ENCODE data around the gene RNU6-9.

The RNU6-9 gene

DNA sequence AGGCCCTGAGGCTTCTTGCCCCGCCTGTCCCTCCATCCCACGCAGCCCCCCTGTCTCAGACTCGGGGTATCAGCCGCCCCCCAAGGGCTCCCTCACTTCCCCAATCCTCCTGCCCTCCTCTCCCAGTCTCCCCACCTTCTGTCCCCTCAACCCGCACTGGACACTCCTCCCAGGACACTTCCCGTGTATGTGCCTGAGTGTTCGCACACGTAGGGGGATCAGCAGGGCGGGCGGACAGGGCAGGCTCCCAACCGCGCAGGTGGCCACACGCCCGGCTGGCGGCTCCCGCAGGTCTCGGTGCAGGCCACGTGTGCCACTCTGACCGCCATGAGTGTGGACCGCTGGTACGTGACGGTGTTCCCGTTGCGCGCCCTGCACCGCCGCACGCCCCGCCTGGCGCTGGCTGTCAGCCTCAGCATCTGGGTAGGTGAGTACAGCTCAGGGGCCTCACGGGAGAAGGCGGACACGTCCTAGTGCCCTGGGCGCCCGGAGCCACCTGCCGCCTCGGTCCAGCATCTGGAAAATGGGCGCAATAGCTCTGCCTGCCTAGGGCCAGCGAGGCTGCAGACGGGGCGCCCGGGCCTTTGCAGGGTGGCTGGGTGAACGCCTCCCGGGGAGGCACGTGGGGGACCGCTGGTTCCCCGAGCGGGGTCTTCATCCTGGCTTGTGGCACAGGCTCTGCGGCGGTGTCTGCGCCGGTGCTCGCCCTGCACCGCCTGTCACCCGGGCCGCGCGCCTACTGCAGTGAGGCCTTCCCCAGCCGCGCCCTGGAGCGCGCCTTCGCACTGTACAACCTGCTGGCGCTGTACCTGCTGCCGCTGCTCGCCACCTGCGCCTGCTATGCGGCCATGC lies 26.1 kb downstream of the RNU6-9 start:
- no peak for DNase-seq (ENCODE audit: low read depth)

DNA sequence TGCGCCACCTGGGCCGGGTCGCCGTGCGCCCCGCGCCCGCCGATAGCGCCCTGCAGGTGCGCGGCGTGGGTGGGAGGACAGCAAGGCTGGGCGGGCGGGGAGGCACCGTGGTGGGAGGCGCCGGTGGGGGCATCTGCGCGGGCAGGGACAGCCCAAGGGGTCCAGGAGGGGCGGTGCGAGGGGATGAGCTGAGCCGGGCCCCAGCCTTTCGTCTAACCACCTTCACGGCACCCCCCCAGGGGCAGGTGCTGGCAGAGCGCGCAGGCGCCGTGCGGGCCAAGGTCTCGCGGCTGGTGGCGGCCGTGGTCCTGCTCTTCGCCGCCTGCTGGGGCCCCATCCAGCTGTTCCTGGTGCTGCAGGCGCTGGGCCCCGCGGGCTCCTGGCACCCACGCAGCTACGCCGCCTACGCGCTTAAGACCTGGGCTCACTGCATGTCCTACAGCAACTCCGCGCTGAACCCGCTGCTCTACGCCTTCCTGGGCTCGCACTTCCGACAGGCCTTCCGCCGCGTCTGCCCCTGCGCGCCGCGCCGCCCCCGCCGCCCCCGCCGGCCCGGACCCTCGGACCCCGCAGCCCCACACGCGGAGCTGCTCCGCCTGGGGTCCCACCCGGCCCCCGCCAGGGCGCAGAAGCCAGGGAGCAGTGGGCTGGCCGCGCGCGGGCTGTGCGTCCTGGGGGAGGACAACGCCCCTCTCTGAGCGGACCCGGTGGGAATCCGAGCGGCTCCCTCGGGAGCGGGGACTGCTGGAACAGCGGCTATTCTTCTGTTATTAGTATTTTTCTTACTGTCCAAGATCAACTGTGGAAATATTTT lies 27.0 kb downstream of the RNU6-9 start:
- DNase-seq (ENCODE audit: low read depth) = no peak

DNA sequence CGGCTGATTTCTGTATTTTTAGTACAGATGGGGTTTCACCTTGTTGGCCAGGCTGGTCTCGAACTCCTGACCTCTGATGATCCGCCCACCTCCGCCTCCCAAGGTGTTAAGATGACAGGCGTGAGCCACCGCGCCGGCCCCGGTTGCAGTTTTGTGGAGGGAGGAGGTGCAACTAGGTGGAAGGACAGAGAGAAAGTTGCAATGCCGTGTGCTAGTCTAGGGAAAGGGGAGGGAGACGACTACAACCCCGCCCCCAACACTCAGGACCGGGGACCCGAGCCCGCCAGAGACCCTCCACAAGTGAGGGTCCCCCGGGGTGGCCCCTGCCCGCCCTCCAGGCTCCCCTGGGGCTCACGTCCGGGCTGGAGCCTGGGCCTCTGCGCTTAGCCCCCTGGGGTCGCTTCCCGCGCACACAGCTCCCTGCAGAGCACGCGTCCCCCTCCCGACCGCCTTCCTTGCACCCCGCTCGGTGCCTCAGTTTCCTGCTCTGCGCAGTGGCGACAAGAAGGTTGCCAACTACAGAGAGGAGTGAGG lies 31.3 kb downstream of the RNU6-9 start:
- DNase-seq (ENCODE audit: low read depth) = no peak

DNA sequence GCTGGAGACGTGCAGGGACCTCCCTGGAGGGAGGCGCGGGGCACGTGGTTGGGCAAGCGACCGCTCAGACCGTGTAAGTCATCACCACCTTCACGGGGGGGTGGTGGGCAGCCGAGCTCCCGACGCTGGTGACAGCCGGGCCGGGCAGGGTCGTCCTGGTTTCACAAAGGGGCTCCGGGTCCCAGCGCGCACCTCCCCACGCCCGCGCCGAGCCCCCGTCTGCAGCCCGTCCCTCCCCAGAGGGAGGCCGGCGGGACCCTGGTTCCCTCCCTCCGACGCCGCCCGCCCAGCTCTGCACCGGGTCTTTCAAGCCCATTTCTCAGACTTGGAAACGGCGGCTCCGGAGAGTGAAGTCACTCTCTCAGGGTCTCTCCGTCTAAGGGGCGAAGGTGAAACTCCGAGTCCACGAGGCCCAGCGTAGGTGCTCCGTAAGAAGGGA lies 31.8 kb downstream of the RNU6-9 start:
- no peak for DNase-seq (ENCODE audit: low read depth)

DNA sequence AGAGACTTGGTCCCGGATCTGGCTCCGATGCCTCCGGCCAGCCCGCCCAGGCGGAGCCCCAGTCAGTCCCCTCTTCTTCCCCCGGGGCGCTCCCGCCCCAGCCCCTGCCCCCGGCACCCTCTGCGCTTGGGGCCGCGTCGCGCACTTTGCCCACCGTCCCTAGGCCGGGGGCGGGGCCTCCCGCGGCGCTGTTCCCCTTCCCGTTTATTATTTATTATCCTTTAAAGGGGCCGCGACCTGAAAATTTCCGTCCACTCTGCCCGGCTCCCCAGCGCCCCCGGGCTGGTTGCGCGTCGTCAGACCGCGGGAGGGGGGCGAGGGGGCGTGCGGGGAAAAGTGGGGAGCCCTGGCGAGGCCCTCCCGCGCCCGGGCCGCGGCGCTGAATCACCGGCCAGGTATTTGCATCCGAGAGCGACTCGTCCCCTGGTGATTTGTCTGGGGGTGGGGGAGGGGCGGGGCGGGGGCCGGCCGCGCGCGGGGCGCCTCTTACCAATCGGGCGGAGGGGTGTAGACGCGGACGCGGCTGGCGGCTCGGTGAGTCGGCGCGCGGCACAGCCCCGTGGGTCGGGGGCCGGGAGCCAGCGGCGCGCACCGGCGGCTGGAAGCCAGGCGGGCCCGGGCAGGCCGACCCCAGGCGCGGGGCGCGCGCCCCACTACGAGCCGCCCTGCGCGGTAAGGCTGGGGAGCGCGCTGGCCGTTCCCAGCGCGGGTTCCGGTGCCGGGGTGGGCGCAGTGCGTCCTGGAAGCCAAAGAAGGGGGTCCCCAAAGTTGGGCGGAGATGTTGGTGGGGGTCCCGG lies 32.4 kb downstream of the RNU6-9 start, which contains the start of gene ARID3A:
TSS of gene ARID3A (plus strand) at position 510 of the 797 bp plus-strand sequence. CDS start 3,494 bp downstream, outside the sequence.
- DNase-seq (ENCODE audit: low read depth) = peak; percentile 55

DNA sequence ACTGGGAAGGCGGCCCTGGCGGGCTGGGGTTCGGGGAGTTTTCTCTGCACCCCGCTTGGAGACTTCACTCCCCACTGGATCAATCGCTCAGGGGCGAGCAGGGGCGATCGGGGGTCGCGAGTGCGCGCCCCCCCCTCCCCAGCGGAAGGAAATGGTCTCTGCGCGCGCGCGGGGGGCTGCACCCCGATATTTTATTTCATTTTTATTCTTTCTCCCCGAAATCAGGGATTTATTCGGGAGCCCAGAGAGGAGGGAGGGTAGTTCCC lies 33.0 kb downstream of the RNU6-9 start:
- DNase-seq (ENCODE audit: low read depth) = no peak

DNA sequence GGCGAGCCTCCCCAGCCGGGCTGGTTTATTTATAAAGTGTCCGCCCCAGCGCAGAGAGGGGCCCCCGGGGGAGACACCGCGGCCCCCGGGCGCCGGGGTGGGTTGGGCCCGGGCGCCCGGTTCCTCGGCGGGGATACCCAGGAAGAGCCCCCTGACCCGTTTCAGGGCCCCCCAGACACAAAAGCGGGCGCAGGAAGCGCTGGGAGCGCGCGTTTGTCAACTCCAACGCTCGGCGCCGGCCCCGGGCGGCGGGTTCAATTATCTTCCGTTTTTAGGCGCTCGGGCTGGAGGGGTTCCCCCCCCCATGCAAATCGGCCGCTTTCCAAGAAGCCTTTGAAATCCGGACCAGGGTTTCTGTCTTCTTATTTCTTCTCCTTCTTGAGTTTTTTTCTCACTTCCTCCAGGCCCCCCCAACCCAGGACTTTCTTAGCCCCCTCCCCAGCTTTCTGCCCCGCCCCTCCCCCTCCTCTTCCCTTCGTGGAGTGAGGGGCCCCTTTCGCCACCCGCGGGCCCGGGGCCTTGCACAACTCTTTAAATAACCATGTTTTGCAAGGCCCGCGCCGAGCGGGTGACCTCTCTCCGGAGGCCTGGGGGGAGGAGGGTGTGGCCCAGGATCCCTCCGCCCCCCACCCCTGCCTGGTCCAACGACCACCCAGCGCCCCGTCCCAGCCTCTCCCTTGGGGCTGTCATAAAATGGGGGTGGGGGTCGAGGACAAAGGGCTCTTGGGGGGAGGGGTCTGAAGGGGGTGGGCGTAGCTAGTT lies 33.5 kb downstream of the RNU6-9 start:
- no peak for DNase-seq (ENCODE audit: low read depth)

DNA sequence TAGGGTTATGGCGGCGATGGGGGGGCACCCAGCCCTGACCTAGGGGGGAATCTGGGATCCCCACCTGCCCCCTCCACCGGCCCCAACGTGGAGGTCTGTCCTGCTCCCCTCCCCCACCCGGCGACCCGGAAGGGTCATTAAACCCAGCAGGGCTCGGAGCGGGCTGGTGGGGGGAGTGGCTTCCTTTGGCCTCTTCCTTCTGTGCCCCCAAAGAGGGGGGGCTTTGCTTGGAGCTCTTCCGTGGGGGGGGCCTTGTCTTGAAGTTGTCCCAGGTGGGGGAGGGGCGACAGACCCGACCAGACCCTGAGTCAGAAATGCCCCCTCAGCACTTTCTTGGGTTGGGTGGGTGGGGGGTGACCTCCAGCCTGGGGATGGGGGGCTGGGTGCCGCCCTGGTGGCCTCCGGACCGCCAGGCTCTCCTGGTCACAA lies 34.1 kb downstream of the RNU6-9 start:
- DNase-seq (ENCODE audit: low read depth) = no peak

DNA sequence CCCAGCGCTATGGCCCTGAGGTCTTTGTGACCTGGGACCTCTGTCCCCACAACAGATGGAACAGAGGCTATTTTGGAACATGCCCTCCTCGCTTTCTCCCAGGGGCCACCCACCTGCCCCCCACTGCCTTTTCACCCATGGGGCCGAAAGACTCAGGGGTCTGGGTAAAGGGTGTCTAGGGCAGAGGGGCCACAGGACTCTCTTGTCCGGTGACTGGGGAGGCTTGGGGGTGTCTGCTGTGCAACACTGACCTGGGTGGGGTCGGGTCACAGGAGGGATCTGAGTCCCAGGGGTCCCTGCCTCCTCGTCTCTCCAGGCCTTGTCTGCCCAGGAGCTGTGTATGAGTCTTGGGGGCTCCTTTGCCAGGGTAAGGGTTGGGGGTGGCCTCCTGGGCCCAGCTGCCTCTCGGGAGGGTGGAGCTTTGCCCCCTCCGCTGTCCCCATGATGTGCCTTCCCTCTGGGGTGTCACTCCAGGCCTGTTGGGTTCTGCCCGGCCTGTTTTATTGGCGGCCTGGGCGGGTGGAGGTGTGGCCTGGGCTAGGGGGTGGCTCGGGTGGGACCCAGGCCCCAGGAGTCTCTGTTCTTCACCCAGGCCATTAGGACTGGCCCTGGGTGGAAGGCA lies 34.6 kb downstream of the RNU6-9 start:
- no peak for DNase-seq (ENCODE audit: low read depth)

DNA sequence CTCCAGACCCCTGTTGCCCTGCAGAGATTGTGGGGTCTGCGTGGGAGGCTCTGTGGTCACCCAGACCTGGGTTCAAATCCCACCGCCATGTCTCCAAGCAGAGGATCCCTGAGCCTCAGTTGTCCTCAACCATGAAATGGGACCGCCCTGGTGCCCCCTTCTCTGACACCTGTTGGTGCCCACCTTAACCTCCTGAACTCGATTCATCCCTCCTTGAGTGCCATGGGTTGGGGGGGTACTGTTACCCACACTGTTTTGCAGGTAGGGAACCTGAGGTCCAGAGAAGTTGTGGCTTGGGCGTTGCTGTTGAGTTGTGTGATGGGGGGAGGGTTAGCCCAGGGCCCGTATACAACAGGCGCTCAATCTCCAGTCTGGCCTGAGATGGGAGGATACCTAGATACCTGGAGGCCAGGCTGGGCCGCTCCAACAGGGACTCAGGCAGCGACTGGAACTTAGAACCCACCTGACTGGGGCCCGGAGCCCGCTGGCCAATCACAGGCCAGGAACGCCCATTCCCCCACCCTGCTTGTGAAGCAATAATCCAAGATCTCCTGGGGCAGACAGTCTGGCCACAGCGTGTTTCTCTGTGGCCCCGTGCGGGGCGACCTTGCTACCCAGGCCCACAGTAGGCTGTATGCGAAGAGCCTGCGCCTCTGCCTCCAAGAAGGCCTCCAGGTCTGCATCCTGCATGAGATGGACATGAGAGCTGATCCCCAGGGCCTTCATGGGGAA lies 35.4 kb downstream of the RNU6-9 start:
- no peak for DNase-seq (ENCODE audit: low read depth)

DNA sequence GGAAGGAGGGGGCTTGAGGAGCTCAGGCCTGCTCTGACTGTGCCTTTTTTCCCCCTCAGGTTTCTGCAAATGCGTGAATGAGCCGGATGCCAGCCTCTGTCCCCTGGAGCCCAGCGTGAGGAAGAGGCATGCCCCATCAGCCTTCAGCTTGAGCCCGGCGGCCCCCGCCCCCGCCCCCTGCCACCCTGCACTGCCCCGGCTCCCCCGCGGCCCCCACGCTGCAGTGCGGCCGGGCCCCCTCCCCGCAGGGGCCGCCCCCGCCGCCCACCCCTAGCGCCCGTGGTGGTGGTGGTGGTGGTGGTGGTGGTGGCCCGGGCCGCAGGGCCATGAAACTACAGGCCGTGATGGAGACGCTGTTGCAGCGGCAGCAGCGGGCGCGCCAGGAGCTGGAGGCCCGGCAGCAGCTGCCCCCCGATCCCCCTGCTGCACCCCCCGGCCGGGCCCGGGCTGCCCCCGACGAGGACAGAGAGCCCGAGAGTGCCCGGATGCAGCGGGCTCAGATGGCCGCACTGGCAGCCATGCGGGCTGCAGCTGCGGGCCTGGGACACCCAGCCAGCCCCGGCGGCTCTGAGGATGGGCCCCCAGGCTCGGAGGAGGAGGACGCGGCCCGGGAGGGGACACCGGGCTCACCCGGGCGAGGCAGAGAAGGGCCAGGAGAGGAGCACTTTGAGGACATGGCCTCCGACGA lies 36.1 kb downstream of the RNU6-9 start:
- no peak for DNase-seq (ENCODE audit: low read depth)

DNA sequence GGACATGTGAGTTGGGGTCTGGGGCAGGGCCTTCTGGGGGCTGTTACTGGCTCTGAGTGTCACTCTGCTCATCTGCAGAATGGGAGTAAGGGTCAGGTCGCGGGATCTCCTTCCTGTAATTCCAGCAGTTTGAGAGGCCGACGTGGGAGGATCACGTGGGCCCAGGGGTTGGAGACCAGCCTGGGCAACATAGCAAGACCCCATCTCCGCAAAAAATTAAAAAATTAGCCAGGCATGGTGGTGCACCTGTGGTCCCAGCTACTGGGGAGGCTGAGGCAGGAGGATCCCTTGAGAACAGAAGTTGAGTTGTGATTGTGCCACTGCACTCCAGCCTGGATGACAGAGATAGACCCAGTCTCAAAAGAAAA lies 36.6 kb downstream of the RNU6-9 start:
- DNase-seq (ENCODE audit: low read depth) = no peak

DNA sequence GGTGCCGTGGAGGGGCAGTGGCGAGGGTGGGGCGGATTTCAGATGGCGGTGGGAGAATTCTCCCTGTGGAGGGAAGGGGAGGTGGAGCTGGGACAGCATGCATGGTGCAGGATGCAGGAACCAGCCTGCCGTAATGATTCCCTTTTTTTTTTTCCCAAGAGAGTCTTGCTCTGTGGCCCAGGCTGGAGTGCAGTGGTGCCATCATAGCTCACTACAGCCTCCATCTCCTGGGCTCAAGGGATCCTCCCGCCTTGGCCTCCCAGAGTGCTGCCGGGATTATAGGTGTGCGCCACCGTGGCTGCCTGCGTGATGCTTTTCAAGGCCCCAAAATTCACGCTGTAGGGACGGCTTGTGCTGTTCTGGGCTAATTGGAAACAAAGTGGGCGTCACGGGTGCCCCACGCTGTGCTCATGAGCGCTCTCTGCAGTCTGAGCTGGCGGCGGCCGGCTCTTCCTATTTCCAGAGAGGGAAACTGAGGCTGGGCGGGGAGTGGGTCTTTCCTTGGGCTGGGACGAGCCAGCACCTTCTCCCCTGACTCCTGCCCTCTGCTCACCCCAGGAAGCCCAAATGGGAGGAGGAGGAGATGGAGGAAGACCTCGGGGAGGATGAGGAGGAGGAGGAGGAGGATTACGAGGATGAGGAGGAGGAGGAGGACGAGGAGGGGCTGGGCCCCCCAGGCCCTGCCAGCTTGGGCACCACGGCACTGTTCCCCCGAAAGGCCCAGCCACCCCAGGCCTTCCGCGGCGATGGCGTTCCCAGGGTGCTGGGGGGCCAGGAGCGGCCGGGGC lies 38.8 kb downstream of the RNU6-9 start:
- no peak for DNase-seq (ENCODE audit: low read depth)

DNA sequence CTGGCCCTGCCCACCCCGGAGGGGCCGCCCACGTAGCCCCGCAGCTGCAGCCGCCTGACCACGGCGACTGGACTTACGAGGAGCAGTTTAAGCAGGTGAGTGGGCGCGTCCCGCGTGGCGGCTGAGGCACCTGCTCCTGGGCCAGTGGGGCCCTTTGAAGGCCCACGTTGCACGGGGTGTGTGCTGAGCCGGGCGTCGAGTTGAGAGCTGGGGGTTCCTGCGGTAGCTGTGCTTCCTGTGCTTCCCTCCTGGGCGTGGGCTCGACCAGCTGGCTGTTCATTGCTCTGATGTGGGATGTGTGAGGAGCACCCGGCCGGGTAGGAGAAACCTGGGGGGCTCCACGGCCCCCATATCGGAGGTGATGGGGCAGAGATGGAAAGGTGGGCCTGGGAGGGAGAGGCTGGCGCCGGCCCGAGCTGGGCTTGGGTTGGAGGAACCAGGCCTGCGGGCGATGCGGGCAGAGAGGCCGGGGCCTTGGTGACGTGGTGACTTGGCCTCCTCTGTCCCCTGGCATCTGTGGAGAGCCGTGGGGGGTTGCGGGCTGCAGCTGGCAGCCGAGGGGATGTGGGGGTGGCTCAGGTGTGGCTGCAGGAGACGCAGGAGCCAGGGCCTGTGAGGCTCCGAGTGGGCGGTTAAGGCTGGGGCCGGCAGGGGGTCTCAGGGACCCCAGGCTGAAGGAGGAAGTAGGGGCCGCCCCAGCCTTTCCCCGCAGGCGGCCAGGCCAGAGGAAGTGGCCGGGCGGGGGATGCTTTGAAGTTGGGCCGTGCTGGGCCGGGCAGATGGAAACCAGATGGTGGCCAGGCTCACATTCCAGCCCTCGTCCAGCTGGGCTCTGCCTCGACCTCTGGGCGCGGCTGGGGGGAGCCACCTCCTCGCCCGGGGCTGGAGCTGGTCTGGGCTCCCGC lies 39.6 kb downstream of the RNU6-9 start:
- DNase-seq (ENCODE audit: low read depth) = no peak

DNA sequence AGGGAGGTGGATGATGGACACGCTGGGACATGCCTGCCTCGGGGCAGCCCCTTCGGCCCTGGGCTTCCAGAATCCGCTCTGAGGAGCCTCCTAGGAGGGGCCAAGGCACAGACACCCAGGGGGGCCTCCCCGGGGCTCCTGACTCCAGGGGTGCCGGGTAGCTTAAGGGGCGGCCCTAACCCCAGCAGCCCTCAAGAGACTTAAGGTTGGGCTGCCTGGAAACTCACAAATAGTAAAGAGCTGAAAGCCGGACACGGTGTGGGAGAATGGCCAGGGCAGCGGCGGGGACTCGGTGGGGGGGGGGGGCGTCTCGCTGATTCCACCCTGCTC lies 40.2 kb downstream of the RNU6-9 start:
- DNase-seq (ENCODE audit: low read depth) = no peak

DNA sequence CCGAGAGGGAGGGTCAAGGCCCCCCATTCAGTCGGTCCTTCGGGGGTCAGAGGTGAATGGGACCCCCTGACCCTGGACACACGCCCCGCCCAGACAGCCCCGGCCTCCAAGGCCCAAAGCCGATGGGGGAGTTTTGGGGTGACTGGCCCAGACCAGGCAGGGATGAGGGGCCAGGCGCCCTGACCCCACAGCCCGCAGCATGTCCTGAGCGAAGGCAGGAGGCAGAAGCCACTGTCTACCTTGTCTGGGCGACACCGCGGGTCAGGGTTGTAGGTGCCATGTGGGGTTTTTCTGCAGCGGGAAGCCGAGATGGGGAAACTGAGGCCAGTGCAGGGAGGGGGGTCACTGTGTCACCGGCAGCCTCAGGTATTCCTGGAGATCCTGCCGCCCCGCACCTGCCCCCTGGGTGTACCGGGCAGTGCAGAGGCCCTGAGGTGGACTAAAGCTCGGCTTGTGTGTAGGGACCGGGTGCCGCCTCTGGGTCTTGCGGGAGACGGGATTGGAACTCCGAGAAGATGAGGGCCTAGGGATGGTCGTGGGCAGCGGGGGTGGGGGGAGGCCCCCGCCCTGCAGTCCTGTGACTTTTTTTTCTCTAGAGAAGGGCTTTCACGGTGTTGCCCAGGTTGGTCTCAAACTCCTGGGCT lies 41.0 kb downstream of the RNU6-9 start:
- no peak for DNase-seq (ENCODE audit: low read depth)

DNA sequence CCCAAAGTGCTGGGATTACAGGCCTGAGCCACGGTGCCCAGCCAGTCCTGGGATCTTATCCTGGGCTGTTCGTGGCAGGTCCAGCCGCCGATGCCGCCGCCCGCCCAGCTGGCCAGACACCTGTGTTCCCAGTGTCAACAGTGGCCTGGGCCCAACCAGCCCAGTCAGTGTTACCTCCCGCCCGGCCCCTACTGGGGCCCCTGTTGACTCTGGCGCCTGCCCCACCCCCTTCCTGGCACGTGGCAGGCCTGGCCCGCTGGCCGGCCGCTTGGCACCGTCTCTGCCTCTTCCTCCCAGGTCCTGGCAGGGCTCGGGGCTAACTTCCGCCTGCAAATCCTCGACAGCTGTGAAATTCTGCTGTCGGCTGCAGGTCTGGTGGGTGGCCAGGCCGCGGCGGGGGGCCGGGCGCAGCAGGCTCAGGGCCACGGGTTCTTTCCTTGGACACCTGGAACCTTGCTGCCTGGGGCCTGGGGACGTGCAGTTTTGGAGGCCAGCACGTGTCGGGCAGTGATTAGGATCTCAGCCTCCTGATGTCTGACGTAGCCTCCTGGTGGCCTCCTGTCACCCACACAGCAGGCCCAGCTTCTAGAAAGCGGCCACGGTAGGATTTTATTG lies 41.7 kb downstream of the RNU6-9 start:
- DNase-seq (ENCODE audit: low read depth) = no peak

All from stimulated activated CD8-positive, alpha-beta memory T cell treated with anti-CD3 and anti-CD28 coated beads, Interleukin-15, amount 100 ng/mL, for 24 hours (primary cell).